ENCODE data around the gene GASK1A. TPM values are rescaled to one million over a fixed set of nuclear protein-coding genes. Genes with fewer than 3 reads are reported as not detected.
A peak's percentile ranks its signal among the peaks of the same experiment; 100 is the strongest.
"Not testable (repeated sequence)": the region's sequence is repeated elsewhere in the genome, so short reads cannot be mapped to it uniquely, and the experiment has no call there.

The GASK1A gene
- total RNA-seq, 4 donors from 2014 or later: 1.4 to 10.1 (median 2.4) TPM

GRCh38 chr3:43062564-43063040, 83.5 kb downstream of the GASK1A start:
- TF ChIP-seq CTCF (IDR thresholded peaks at IDR 0.05) (no peak), POLR2A (IDR thresholded peaks at IDR 0.05) (no peak)
- Histone ChIP-seq H3K4me3 (no peak overlapping the region), H3K4me1 (peaks cover 0 to 7% (median 0%) of the 10 kb centered on the region in 3 donors), H3K27me3 (no peaks in the 10 kb centered on the region), H3K9me3 (peaks cover 0 to 10% (median 0%) of the 10 kb centered on the region in 3 donors), H3K36me3 (peaks cover 0 to 7% (median 0%) of the 10 kb centered on the region in 3 donors), H3K27ac (no peak overlapping the region)
- intact Hi-C loops (cut with DNase I): no loop called here
- no peak for DNase-seq
- WGBS, 2 donors: 21 to 54% methylated on average over 2 to 8 of the region's 8 CpGs

- intact Hi-C loops (cut with DNase I): no loop called here
- DNase-seq: no peak
- TF ChIP-seq POLR2A (IDR thresholded peaks at IDR 0.05): no peak
- no peak for TF ChIP-seq CTCF (IDR thresholded peaks at IDR 0.05)
- H3K4me1 ChIP-seq: peaks cover 0 to 7% (median 0%) of the 10 kb centered on the region in 3 donors
- H3K27ac ChIP-seq: no peak overlapping the region
- H3K36me3 ChIP-seq: peaks cover 0 to 7% (median 0%) of the 10 kb centered on the region in 3 donors
- H3K27me3 ChIP-seq: no peaks in the 10 kb centered on the region
- no CpG with 5 or more reads among the region's 5 CpGs for WGBS, 2 donors
- H3K4me3 ChIP-seq: no peak overlapping the region
- peaks cover 0 to 10% (median 0%) of the 10 kb centered on the region in 3 donors for H3K9me3 ChIP-seq
Measured at GRCh38 chr3:43063114-43063513, 84.0 kb downstream of the GASK1A start.

- H3K4me1 ChIP-seq; H3K27me3 ChIP-seq; H3K9me3 ChIP-seq; H3K4me3 ChIP-seq; DNase-seq; intact Hi-C loops (cut with DNase I); H3K27ac ChIP-seq; H3K36me3 ChIP-seq: not testable (repeated sequence)
- WGBS, 2 donors: 89 to 94% methylated on average over 4 to 5 of the region's 5 CpGs
Measured at GRCh38 chr3:43070670-43071069, 91.6 kb downstream of the GASK1A start.

- Histone ChIP-seq H3K27me3 (no peaks in the 10 kb centered on the region), H3K4me3 (no peak overlapping the region), H3K27ac (no peak overlapping the region), H3K4me1 (no peaks in the 10 kb centered on the region), H3K9me3 (no peaks in the 10 kb centered on the region), H3K36me3 (no peaks in the 10 kb centered on the region)
- WGBS, 2 donors: 40 to 43% methylated on average over 2 to 4 of the region's 7 CpGs
- peak in 4 of 6 experiments; percentile 10 to 20 (median 12) for TF ChIP-seq CTCF (IDR thresholded peaks at IDR 0.05)
- no peak for TF ChIP-seq POLR2A (IDR thresholded peaks at IDR 0.05)
- DNase-seq: no peak
- intact Hi-C loops (cut with DNase I): no loop called here
Measured at GRCh38 chr3:43071313-43071893, 92.3 kb downstream of the GASK1A start.

GRCh38 chr3:43072361-43072760, 93.2 kb downstream of the GASK1A start:
- Histone ChIP-seq H3K4me1 (no peaks in the 10 kb centered on the region), H3K4me3 (no peak overlapping the region), H3K27me3 (no peaks in the 10 kb centered on the region), H3K36me3 (no peaks in the 10 kb centered on the region), H3K9me3 (no peaks in the 10 kb centered on the region), H3K27ac (no peak overlapping the region)
- WGBS, 2 donors: 85 to 95% methylated on average over 4 of the region's 4 CpGs
- intact Hi-C loops (cut with DNase I): no loop called here
- TF ChIP-seq CTCF (IDR thresholded peaks at IDR 0.05) (no peak), POLR2A (IDR thresholded peaks at IDR 0.05) (no peak)
- DNase-seq: no peak

Measured in esophagus squamous epithelium (tissue), 5 donors.